HG03066 (cell line): Measurements from ENCODE around the gene TRAF3.
"Not testable (repeated sequence)": the region's sequence is repeated elsewhere in the genome, so short reads cannot be mapped to it uniquely, and the experiment has no call there.

Source experiments
- ATAC-seq: cut with Tn5 transposase; IDR thresholded peaks from one replicate; pipeline ENCODE4 v1.9.1; 2021; ENCODE audit warnings: low read depth; ENCODE audit not compliant: unreplicated experiment

TRAF3 gene

GRCh38 chr14:102804858-102805257, 27.6 kb downstream of the TRAF3 start:
- no peak for ATAC-seq

GRCh38 chr14:102805371-102805891, 28.2 kb downstream of the TRAF3 start:
- peak; percentile 51 for ATAC-seq

GRCh38 chr14:102805941-102806340, 28.7 kb downstream of the TRAF3 start:
- no peak for ATAC-seq

GRCh38 chr14:102806447-102806846, 29.2 kb downstream of the TRAF3 start:
- ATAC-seq = no peak

DNA sequence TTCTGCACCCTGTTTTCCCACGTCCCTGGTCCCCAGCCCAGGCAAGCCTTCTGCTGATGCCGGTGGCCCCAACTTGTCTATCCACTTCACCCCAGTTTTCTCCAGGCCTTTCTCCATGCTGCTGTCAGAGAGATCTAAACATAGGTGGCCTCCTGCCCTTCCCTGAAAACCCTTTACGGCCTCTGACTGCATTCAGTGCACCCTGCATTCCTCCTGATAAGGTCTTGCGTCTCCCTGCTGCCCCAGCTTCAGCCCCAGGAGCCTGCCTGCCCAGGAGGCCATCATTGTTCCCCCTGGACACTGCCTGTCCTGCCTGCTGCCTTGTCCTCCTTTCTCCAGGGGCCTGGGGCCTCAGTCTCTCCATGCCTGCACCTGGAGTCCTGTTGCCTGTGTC, 29.8 kb downstream of the TRAF3 start:
- ATAC-seq = no peak

DNA sequence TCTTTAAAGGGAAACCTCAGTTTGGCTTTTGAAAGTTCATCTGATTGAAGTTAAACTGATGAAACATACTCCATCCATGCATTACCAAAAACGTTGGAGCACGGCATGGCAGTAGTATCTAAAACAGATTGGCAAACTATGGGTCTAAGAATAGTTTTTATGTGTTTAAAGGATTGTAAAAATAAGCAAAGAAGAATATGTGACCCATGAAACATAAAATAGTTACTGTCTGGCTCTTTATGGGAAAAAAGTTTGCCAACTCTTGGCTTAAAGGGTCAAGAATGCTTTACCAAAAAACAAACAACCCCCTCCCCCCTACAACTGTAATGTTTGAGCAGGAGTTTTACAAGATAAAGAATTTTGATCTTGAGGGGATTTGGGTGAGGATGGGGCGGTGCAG, 32.6 kb downstream of the TRAF3 start:
- ATAC-seq = no peak

- no peak for ATAC-seq
Observed at GRCh38 chr14:102810523-102810922, 33.3 kb downstream of the TRAF3 start.

- ATAC-seq = no peak
Observed at GRCh38 chr14:102811254-102811963, 34.2 kb downstream of the TRAF3 start.

- ATAC-seq = no peak
Observed at GRCh38 chr14:102811971-102812370, 34.7 kb downstream of the TRAF3 start.

DNA sequence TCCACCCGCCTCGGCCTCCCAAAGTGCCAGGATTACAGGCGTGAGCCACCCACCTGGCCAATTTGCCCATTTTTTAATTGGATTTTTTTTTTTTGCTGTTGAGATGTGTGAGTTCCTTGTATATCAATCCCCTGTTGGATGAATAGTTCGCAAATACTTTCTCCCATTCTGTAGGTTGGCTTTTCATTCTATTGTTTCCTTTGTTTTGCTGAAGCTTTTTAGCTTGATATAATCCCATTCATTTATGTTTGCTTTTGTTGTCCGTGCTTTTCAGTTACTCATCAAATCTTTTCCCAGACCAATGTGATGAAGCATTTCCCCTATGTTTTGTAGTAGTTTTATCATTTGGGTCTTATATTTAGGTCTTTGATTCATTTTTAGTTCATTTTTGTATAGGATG, 36.4 kb downstream of the TRAF3 start:
- ATAC-seq = no peak

DNA sequence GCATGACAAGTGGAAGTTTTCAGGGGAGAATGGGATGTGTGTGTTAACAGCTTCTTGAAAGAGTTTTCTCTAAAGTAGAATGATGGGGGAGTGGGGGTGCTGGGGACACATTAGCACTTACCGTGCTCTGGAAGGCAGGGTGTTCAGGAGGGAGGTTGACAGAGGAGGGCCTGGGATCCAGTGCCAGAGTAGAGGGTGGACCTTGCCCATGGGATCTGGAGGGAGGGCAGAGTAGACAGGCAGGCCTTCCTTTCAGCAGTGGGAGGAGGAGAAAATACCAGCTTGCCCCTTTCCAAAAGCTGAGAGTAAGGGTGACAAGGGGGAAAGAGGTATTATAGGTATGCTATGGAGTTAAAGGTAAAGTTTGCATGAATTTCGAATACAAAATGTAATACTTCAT, 40.1 kb downstream of the TRAF3 start:
- ATAC-seq = no peak

- ATAC-seq = no peak
Observed at GRCh38 chr14:102817942-102818940, 41.0 kb downstream of the TRAF3 start.

GRCh38 chr14:102819176-102819628, 42.0 kb downstream of the TRAF3 start:
- ATAC-seq = peak; percentile 76

DNA sequence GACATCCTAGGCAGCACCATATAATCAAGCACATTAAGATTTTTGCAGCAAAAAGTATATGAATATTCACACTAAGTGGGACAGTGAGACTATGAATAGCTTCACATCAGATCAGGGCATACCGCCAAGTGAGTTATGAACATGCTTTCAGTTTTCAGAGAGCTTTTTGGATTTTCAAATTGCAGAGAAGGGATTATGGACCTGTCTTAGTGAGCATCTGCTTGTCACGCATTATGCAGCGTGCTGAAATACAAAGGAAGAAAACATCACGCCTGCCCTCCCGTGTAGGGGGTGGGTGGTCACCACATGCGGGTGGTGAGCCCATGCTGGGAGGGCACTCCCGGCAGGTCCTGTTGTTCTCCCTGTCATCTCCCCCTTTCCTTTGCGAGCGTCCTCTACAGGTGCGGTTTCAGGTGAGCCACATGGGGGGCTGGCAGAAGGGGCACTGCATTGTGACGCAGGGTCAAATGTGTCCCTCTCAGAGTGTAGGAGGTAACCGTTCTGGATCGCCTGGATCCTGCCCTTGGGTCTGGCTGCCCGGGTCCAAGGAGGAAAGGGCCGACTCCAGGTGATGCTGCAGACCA, 42.6 kb downstream of the TRAF3 start:
- ATAC-seq = peak; percentile 28

GRCh38 chr14:102821252-102821651, 44.0 kb downstream of the TRAF3 start:
- no peak for ATAC-seq

GRCh38 chr14:102822311-102822863, 45.1 kb downstream of the TRAF3 start:
- no peak for ATAC-seq

- not testable (repeated sequence) for ATAC-seq
Observed at GRCh38 chr14:102822887-102823286, 45.6 kb downstream of the TRAF3 start.

DNA sequence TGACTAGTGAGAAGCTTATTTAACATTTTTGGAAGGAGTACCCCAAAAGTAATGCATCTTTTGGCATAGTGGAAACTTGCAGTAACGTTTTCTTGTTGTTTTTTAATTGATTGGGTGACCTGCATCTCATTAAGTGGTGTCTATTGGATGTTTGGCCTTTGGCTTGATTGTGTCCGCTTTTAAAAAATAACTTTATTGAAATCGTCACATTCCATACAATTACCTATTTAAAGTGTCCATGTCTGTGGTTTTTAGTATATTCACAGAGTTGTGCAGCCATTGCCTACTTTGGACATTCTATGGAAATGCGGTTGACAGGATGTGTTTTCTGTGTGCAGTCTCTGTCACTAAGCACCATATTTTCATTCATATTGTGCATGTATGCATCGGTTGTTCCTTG, 46.3 kb downstream of the TRAF3 start:
- ATAC-seq = no peak

GRCh38 chr14:102824832-102825231, 47.6 kb downstream of the TRAF3 start:
- ATAC-seq = no peak

DNA sequence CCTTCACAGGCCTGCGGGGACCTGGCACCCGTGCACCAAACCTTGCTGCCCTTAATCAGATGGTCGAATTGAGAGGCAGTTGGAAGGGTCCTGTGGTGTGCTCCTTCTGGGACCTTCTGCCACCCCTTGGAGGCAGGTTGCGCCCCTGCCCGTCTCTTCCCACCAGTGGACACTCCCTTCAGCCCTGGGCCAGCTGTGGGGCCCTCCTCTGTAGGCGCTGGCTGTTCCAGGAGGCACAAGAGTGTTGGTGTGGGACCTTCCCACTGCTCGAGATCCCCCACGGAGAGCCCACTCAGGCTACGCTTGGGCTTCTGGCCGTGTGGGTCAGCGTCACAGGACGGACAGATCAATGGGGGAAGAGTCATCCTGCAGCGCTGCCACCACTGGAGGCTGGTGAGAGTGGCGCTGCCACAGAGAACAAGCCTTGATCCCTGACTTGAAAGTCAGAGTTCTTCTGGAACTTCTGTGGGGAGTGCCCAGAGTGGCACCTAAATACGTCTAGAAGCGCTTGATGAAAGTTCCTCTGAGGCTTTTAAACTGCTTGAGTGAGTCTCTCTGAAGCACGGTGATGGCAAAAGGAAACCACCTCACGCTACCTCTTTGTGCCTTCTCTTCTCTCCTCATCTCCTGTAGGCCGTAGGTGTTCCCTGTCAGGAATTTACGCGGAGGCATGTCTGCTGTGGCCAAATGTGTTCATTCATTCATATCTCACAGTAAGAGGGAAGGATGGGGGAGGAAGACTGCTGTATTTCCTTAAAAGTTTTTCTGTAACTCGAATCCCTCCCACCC, 48.3 kb downstream of the TRAF3 start:
- ATAC-seq = no peak
